Panc1 (cell line): ENCODE data around the gene SFMBT1. TPM values are rescaled to one million over a fixed set of nuclear protein-coding genes. Genes with fewer than 3 reads are reported as not detected.

Experiments
- ATAC-seq: fragments of 200-7000 bp; cut with Tn5 transposase; 2 replicates; pipeline ENCODE4 v1.9.1; 2020; ENCODE audit warnings: mild to moderate bottlenecking, moderate library complexity
- BruUV-seq: library from RNA; stranded (reverse); fragments of 400-500 nt; replicated peaks from 2 replicates; lab custom pipeline; 2021; lab: Mats Ljungman, UMichigan
- CTCF ChIA-PET: fragments of 300-600 bp; sonication (Branson Sonifier 250); formaldehyde crosslinking; loops from one replicate; lab custom pipeline; 2022; ENCODE audit warnings: antibody characterized with exemption; lab: Charles Lee
- POLR2A ChIA-PET: fragments of 300-600 bp; sonication (Branson Sonifier 250); formaldehyde crosslinking; loops from one replicate; lab custom pipeline; 2022; ENCODE audit warnings: antibody characterized with exemption; lab: Charles Lee
- DNase-seq: peaks from one replicate; pipeline ENCODE4 v3.0.0-alpha.2; 2010; ENCODE audit warnings: low read depth, low spot score
- H3K27ac ChIP-seq: 2 replicates; pipeline ENCODE4 v1.5.1; 2011; ENCODE audit warnings: mild to moderate bottlenecking, low read length, inconsistent platforms
- H3K27me3 ChIP-seq: fragments of 200-500 bp; sonication (Bioruptor generic); 2 replicates; pipeline ENCODE4 v1.6.0; 2014; ENCODE audit warnings: low read length, inconsistent platforms; ENCODE audit not compliant: control insufficient read depth, insufficient read depth
- H3K36me3 ChIP-seq: fragments of 200-500 bp; sonication (Bioruptor generic); 2 replicates; pipeline ENCODE4 v1.5.1; 2014; ENCODE audit warnings: inconsistent platforms, mild to moderate bottlenecking, low read length, moderate library complexity; ENCODE audit not compliant: control insufficient read depth, insufficient read depth
- H3K4me1 ChIP-seq: 2 replicates; pipeline ENCODE4 v1.5.1; 2011; ENCODE audit warnings: inconsistent platforms, mild to moderate bottlenecking, low read length, moderate library complexity; ENCODE audit not compliant: control insufficient read depth, insufficient read depth
- H3K4me3 ChIP-seq, 2 experiments: 2 replicates each; pipeline ENCODE4 v1.5.1; 2011 to 2012; ENCODE audit warnings: low read depth in 2 of 2, low read length in 2 of 2, mild to moderate bottlenecking in 2 of 2, inconsistent platforms in 1 of 2, moderate library complexity in 1 of 2
- H3K9me3 ChIP-seq: fragments of 200-500 bp; sonication (Bioruptor generic); 2 replicates; pipeline ENCODE4 v1.5.1; 2014; ENCODE audit warnings: low read depth, mild to moderate bottlenecking, inconsistent platforms, low read length, moderate library complexity; ENCODE audit not compliant: control insufficient read depth, insufficient read depth
- CTCF ChIP-seq: fragments of 450-650 bp; IDR thresholded peaks from 2 replicates; pipeline ENCODE4 v1.5.1; 2017; ENCODE audit warnings: mild to moderate bottlenecking
- POLR2AphosphoS5 ChIP-seq: IDR thresholded peaks from 2 replicates; pipeline ENCODE4 v1.6.1; 2012; ENCODE audit warnings: mild to moderate bottlenecking, low read depth, low read length, moderate library complexity
- REST ChIP-seq, 2 experiments: IDR thresholded peaks; 2 replicates each; pipeline ENCODE4 v1.6.1; 2011 to 2012; ENCODE audit warnings: low read depth in 2 of 2, control low read depth in 1 of 2, low read length in 1 of 2, mild to moderate bottlenecking in 1 of 2, moderate library complexity in 1 of 2; ENCODE audit not compliant: insufficient read depth in 1 of 2
- SIN3A ChIP-seq: IDR thresholded peaks from 2 replicates; pipeline ENCODE4 v1.6.1; 2012; ENCODE audit warnings: low read depth, mild to moderate bottlenecking, low read length, moderate library complexity, borderline replicate concordance; ENCODE audit not compliant: insufficient read depth
- TCF7L2 ChIP-seq: IDR thresholded peaks from 2 replicates; pipeline ENCODE4 v1.6.1; 2011; ENCODE audit warnings: mild to moderate bottlenecking, low read depth, low read length, inconsistent platforms
- in situ Hi-C: cut with HindIII; loops from 2 replicates; pipeline ENCODE4 v1.10.0; 2016; ENCODE audit warnings: low sequenced_read_pairs, low pct_unique_long_range_greater_than_20kb
- intact Hi-C: fragments of 100-400 bp; cut with micrococcal nuclease; formaldehyde crosslinking; loops from one replicate; pipeline ENCODE4 v1.10.0; 2022; ENCODE audit not compliant: unreplicated experiment
- total RNA-seq: library from RNA; stranded (reverse); gene quantifications from one replicate; pipeline ENCODE4 v1.2.1, GENCODE V29; 2021; ENCODE audit not compliant: unreplicated experiment

Gene SFMBT1
- total RNA-seq, 1 experiment from 2014 or later: 24.4 TPM

DNA sequence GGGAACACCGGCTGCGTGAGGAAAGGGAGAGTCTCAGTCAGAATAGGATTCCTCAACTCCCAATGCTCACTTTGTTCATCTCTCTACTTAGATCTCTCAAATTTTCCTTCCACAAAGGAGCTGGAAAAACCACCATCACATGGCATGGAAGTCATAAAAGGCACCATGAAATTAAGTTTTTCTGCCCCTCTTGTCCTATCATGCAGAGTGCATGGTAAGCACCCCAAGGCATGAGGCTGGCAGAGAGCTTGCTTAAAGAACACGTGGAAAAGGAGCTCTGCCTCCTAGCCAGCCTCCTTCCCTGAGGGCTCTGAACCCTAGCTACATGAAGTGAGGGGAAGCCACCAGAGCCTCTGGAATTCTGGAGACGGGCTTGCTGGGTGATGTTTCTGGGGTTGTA lies 166.3 kb downstream of the SFMBT1 start:
- no peaks in the 10 kb centered on the region for H3K4me1 ChIP-seq
- H3K27me3 ChIP-seq: no peaks in the 10 kb centered on the region
- no peak overlapping the region for H3K27ac ChIP-seq
- no peak for ATAC-seq
- ChIA-PET POLR2A (no interaction called here), CTCF (no interaction called here)
- no peak overlapping the region for H3K4me3 ChIP-seq
- BruUV-seq: no TSS peak
- DNase-seq: no peak
- in situ Hi-C loops: no loop called here
- intact Hi-C loops: no loop called here
- H3K9me3 ChIP-seq: no peaks in the 10 kb centered on the region
- H3K36me3 ChIP-seq: no peaks in the 10 kb centered on the region
- TF ChIP-seq TCF7L2: no peak
- TF ChIP-seq REST (IDR thresholded peaks at IDR 0.05; ENCODE audit: insufficient read depth in 1 of 2, low read depth in 2 of 2, low read length in 1 of 2): no peak
- no peak for TF ChIP-seq CTCF
- no peak for TF ChIP-seq POLR2AphosphoS5
- TF ChIP-seq SIN3A: no peak

DNA sequence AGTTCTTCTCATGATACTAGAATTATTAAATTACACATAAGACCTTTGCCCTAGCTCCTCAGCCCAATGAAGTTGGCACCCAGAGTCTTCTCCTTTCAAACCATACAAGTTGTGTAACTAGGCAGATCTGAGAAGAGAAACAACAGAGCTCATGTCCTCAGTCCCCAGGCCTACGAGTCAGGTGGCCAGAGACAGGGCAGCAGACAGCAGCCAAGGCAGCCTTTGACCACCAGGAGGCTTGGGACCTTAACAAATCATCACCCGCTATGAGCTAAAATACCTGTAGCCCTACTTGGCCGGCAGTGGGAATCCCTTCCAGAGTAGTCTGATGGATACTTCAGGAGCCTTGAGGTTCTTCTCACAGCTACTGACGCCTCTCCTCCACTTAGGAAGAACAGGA lies 166.8 kb downstream of the SFMBT1 start:
- intact Hi-C loops (no loop called here), in situ Hi-C loops (no loop called here)
- BruUV-seq: no TSS peak
- ATAC-seq: no peak
- Histone ChIP-seq H3K4me3 (no peak overlapping the region), H3K9me3 (no peaks in the 10 kb centered on the region), H3K27ac (no peak overlapping the region), H3K36me3 (no peaks in the 10 kb centered on the region), H3K27me3 (no peaks in the 10 kb centered on the region), H3K4me1 (no peaks in the 10 kb centered on the region)
- POLR2A ChIA-PET: no interaction called here
- CTCF ChIA-PET: no interaction called here
- no peak for DNase-seq
- TF ChIP-seq CTCF: no peak
- no peak for TF ChIP-seq REST (IDR thresholded peaks at IDR 0.05; ENCODE audit: insufficient read depth in 1 of 2, low read depth in 2 of 2, low read length in 1 of 2)
- TF ChIP-seq TCF7L2: no peak
- TF ChIP-seq SIN3A: no peak
- no peak for TF ChIP-seq POLR2AphosphoS5
